PC-3 (cell line): ENCODE measurements around the gene ST6GALNAC5. TPM values are rescaled to one million over a fixed set of nuclear protein-coding genes. Genes with fewer than 3 reads are reported as not detected.
A peak's percentile ranks its signal among the peaks of the same experiment; 100 is the strongest.

Experiments used
- ATAC-seq: fragments of 200-7000 bp; cut with Tn5 transposase; 2 replicates; pipeline ENCODE4 v1.9.1; 2020; ENCODE audit warnings: mild to moderate bottlenecking, moderate library complexity
- BruUV-seq: library from RNA; stranded (reverse); fragments of 400-500 nt; replicated peaks from 2 replicates; lab custom pipeline; 2021; lab: Mats Ljungman, UMichigan
- CTCF ChIA-PET: fragments of 300-600 bp; sonication (Branson Sonifier 250); formaldehyde crosslinking; loops from one replicate; lab custom pipeline; 2022; ENCODE audit warnings: antibody characterized with exemption; lab: Charles Lee
- POLR2A ChIA-PET: fragments of 300-600 bp; sonication (Branson Sonifier 250); formaldehyde crosslinking; loops from one replicate; lab custom pipeline; 2022; ENCODE audit warnings: antibody characterized with exemption; ENCODE audit not compliant: unreplicated experiment; lab: Charles Lee
- DNase-seq: peaks from one replicate; pipeline ENCODE4 v3.0.0-alpha.2; 2015
- H2AFZ ChIP-seq: fragments of 300-600 bp; sonication (generic); 2 replicates; pipeline ENCODE4 v1.6.0; 2016; ENCODE audit warnings: antibody characterized with exemption, low read length
- H3F3A ChIP-seq: fragments of 300-600 bp; sonication (generic); one replicate; pipeline ENCODE4 v1.6.0; 2017; ENCODE audit warnings: antibody characterized with exemption, low read length, control low read depth, mild to moderate bottlenecking; ENCODE audit not compliant: unreplicated experiment
- H3K27ac ChIP-seq: fragments of 300-600 bp; sonication (generic); 2 replicates; pipeline ENCODE4 v1.5.1; 2016; ENCODE audit warnings: mild to moderate bottlenecking, low read length
- H3K27me3 ChIP-seq: fragments of 300-600 bp; sonication (generic); 2 replicates; pipeline ENCODE4 v1.6.1; 2016; ENCODE audit warnings: low read length, mixed read lengths
- H3K36me3 ChIP-seq: fragments of 300-600 bp; sonication (generic); 2 replicates; pipeline ENCODE4 v1.6.1; 2016; ENCODE audit warnings: low read depth, mixed run types, low read length, mixed read lengths
- H3K4me1 ChIP-seq: fragments of 300-600 bp; sonication (generic); 2 replicates; pipeline ENCODE4 v1.5.1; 2016; ENCODE audit warnings: low read length; ENCODE audit not compliant: insufficient read depth
- H3K4me2 ChIP-seq: fragments of 300-600 bp; sonication (generic); 2 replicates; pipeline ENCODE4 v1.6.0; 2016; ENCODE audit warnings: low read length
- H3K4me3 ChIP-seq: fragments of 300-600 bp; sonication (generic); 2 replicates; pipeline ENCODE4 v1.5.1; 2016; ENCODE audit warnings: mild to moderate bottlenecking, low read length, mixed read lengths
- H3K79me2 ChIP-seq: fragments of 300-600 bp; sonication (generic); 2 replicates; pipeline ENCODE4 v1.6.1; 2017; ENCODE audit warnings: low read length, mixed read lengths
- H3K9ac ChIP-seq: fragments of 300-600 bp; sonication (generic); 2 replicates; pipeline ENCODE4 v1.6.0; 2016; ENCODE audit warnings: mild to moderate bottlenecking, low read length
- H3K9me2 ChIP-seq: fragments of 300-600 bp; sonication (generic); replicated peaks from 2 replicates; pipeline ENCODE4 v1.6.1; 2016; ENCODE audit warnings: mixed run types, low read length, mixed read lengths
- H3K9me3 ChIP-seq: fragments of 300-600 bp; sonication (generic); 2 replicates; pipeline ENCODE4 v1.6.1; 2016; ENCODE audit warnings: low read length, mixed read lengths
- H4K20me1 ChIP-seq: fragments of 300-600 bp; sonication (generic); 2 replicates; pipeline ENCODE4 v1.6.1; 2016; ENCODE audit warnings: low read length, mixed read lengths
- EZH2 ChIP-seq: fragments of 300-600 bp; sonication (generic); IDR thresholded peaks from one replicate; pipeline ENCODE4 v1.6.1; 2017; ENCODE audit warnings: antibody characterized with exemption, mild to moderate bottlenecking, low read length; ENCODE audit not compliant: unreplicated experiment
- EZH2phosphoT487 ChIP-seq: fragments of 300-600 bp; sonication (generic); IDR thresholded peaks from 2 replicates; pipeline ENCODE4 v1.6.1; 2018; ENCODE audit warnings: mild to moderate bottlenecking, antibody characterized with exemption, low read length, borderline replicate concordance
- intact Hi-C: fragments of 100-400 bp; cut with micrococcal nuclease; formaldehyde crosslinking; loops from 2 replicates; pipeline ENCODE4 v1.9.0; 2023
- total RNA-seq: library from RNA; depleted of rRNA; stranded (reverse); fragments of >200 nt; gene quantifications from 2 replicates; pipeline ENCODE4 v1.2.3, GENCODE V29; 2014
- TF ChIP-seq, protein P1 (sequence below): fragments of 300-600 bp; sonication (generic); conservative IDR thresholded peaks from 2 replicates; pipeline ENCODE4 v1.5.1; 2017; ENCODE audit warnings: antibody characterized with exemption, low read depth, mild to moderate bottlenecking, low read length

Gene ST6GALNAC5
- total RNA-seq, 1 experiment from 2014 or later, result 0.36 TPM

DNA sequence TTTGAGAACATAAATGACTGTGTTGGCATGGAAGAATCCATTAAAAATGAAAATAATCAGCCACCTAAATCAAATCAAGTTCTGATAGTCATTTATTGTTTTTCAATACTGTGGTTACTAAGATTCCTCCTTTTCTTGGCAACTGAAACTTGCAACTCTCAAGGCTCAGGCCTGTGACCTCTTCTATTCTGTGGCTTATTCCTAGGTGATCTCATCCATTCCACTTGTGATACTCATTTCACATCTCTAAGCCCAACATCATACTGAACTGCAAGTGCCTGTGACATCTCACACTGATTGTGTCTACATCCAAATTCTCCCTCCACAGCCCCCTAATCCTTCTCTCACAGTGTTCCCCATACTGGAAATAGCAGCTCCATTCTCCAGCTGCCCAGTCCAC is 4.8 kb upstream of the ST6GALNAC5 start:
- ChIA-PET POLR2A (no interaction called here), CTCF (no interaction called here)
- no peak overlapping the region for H2AFZ ChIP-seq
- H3K4me2 ChIP-seq, result no peak overlapping the region
- H3K9me2 ChIP-seq, result no peaks in the 10 kb centered on the region
- no peaks in the 10 kb centered on the region for H3K9me3 ChIP-seq
- H3K36me3 ChIP-seq, result no peaks in the 10 kb centered on the region
- H3K27me3 ChIP-seq, result peaks cover 65% of the 10 kb centered on the region
- no peak overlapping the region for H3K27ac ChIP-seq
- H3K4me3 ChIP-seq, result no peak overlapping the region
- no peaks in the 10 kb centered on the region for H4K20me1 ChIP-seq
- BruUV-seq, result no TSS peak
- H3K79me2 ChIP-seq, result no peaks in the 10 kb centered on the region
- no peak for ATAC-seq
- intact Hi-C loops, result no loop called here
- H3F3A ChIP-seq, result no peaks in the 10 kb centered on the region
- peaks cover 5% of the 10 kb centered on the region for H3K4me1 ChIP-seq
- H3K9ac ChIP-seq, result no peak overlapping the region
- DNase-seq, result peak; percentile 12
- TF ChIP-seq, protein P1, sequence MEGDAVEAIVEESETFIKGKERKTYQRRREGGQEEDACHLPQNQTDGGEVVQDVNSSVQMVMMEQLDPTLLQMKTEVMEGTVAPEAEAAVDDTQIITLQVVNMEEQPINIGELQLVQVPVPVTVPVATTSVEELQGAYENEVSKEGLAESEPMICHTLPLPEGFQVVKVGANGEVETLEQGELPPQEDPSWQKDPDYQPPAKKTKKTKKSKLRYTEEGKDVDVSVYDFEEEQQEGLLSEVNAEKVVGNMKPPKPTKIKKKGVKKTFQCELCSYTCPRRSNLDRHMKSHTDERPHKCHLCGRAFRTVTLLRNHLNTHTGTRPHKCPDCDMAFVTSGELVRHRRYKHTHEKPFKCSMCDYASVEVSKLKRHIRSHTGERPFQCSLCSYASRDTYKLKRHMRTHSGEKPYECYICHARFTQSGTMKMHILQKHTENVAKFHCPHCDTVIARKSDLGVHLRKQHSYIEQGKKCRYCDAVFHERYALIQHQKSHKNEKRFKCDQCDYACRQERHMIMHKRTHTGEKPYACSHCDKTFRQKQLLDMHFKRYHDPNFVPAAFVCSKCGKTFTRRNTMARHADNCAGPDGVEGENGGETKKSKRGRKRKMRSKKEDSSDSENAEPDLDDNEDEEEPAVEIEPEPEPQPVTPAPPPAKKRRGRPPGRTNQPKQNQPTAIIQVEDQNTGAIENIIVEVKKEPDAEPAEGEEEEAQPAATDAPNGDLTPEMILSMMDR, result no peak
- no peak for TF ChIP-seq EZH2phosphoT487
- TF ChIP-seq EZH2, result no peak

DNA sequence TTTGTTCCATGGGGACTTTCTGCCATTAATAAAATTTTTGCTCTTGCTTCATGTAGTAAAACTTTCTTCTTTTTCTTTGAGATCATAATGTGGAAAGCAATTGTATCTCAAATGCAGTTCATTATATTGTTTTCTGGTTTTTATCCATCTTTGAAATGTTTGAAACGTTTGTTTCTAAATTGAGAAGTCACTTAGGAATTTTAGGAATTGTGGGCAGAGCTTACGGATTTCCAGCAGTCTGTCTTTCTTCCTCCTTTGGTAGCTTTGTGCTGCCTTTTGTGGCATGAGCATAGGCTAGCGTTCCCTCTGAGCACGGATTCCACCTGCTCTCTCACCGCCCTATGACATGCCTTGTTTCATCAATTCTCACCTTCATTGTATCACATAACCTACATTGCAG is 2.9 kb upstream of the ST6GALNAC5 start:
- POLR2A ChIA-PET, result no interaction called here
- Histone ChIP-seq H3K9me2 (no peaks in the 10 kb centered on the region), H3K9ac (no peak overlapping the region), H3K79me2 (no peaks in the 10 kb centered on the region), H3F3A (no peaks in the 10 kb centered on the region), H3K4me2 (no peak overlapping the region), H3K4me1 (peaks cover 11% of the 10 kb centered on the region), H3K27me3 (peaks cover 65% of the 10 kb centered on the region), H3K27ac (no peak overlapping the region), H3K36me3 (no peaks in the 10 kb centered on the region), H3K9me3 (no peaks in the 10 kb centered on the region), H4K20me1 (no peaks in the 10 kb centered on the region), H3K4me3 (no peak overlapping the region), H2AFZ (no peak overlapping the region)
- no TSS peak for BruUV-seq
- TF ChIP-seq EZH2, result no peak
- TF ChIP-seq, protein P1, result no peak
- no peak for TF ChIP-seq EZH2phosphoT487
- CTCF ChIA-PET, result no interaction called here
- ATAC-seq (no peak), DNase-seq (no peak)
- intact Hi-C loops, result no loop called here

DNA sequence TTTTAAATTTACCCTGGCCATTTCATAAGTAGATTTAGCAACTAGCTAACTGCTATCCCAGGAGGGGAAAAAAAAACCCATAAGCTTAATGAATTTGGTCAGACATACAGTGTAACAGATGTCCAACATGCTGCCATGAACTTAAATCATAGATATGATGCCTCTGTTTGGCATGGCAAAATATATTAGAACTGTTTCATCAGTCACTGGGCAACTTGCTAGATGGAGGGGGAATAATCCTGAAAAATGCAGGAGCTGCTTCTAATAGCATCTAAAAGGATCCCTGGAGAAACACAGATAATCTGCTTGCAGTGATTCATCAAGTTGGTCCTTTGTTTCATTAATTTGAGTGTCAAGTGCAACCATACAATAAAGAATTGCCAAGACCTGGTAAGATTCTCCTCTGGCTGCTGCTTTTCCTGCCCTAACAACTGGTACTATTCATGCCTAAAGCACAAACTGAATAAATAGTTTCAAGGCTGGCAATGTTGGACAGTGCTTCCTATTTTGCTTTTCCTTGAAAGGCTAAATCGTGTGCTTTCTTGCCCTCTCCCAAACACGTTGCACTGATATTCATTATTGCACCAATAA is 1.5 kb upstream of the ST6GALNAC5 start:
- H2AFZ ChIP-seq, result no peak overlapping the region
- H4K20me1 ChIP-seq, result no peaks in the 10 kb centered on the region
- no peaks in the 10 kb centered on the region for H3K36me3 ChIP-seq
- TF ChIP-seq, protein P1, result no peak
- TF ChIP-seq EZH2phosphoT487 (no peak), EZH2 (no peak)
- H3K4me2 ChIP-seq, result no peak overlapping the region
- no peaks in the 10 kb centered on the region for H3K79me2 ChIP-seq
- H3K9ac ChIP-seq, result no peak overlapping the region
- CTCF ChIA-PET, result no interaction called here
- H3K9me2 ChIP-seq, result no peaks in the 10 kb centered on the region
- peaks cover 68% of the 10 kb centered on the region for H3K27me3 ChIP-seq
- intact Hi-C loops, result no loop called here
- no peak overlapping the region for H3K27ac ChIP-seq
- no peaks in the 10 kb centered on the region for H3F3A ChIP-seq
- no peak for ATAC-seq
- BruUV-seq, result no TSS peak
- POLR2A ChIA-PET, result no interaction called here
- H3K4me1 ChIP-seq, result peaks cover 11% of the 10 kb centered on the region
- no peak for DNase-seq
- no peak overlapping the region for H3K4me3 ChIP-seq
- no peaks in the 10 kb centered on the region for H3K9me3 ChIP-seq
